OCI-LY7 (cell line): ENCODE results near the gene INSL6. TPM values are rescaled to one million over a fixed set of nuclear protein-coding genes. Genes with fewer than 3 reads are reported as not detected.

ENCODE experiments used
- Bru-seq: library from RNA; stranded (reverse); fragments of 400-500 nt; gene quantifications from one replicate; lab custom pipeline; 2021; lab: Mats Ljungman, UMichigan
- BruChase-seq, 2 experiments: library from RNA; stranded (reverse); fragments of 400-500 nt; gene quantifications; one replicate each; lab custom pipeline; 2021; lab: Mats Ljungman, UMichigan
- BruUV-seq: library from RNA; stranded (reverse); fragments of 400-500 nt; replicated peaks from 2 replicates; lab custom pipeline; 2021; lab: Mats Ljungman, UMichigan
- CTCF ChIA-PET: fragments of 300-600 bp; sonication (Branson Sonifier 250); formaldehyde crosslinking; loops from one replicate; lab custom pipeline; 2022; ENCODE audit warnings: antibody characterized with exemption; ENCODE audit not compliant: unreplicated experiment; lab: Charles Lee
- POLR2A ChIA-PET: fragments of 300-600 bp; sonication (Branson Sonifier 250); formaldehyde crosslinking; loops from one replicate; lab custom pipeline; 2022; ENCODE audit warnings: antibody characterized with exemption; lab: Charles Lee
- DNase-seq: peaks from one replicate; pipeline ENCODE4 v3.0.0-alpha.2; 2015; ENCODE audit warnings: low spot score
- H2AFZ ChIP-seq: fragments of 200-600 bp; sonication (generic), shearing (Covaris generic); 2 replicates; pipeline ENCODE4 v1.6.1; 2014; ENCODE audit warnings: mild to moderate bottlenecking, antibody characterized with exemption, low read length, moderate library complexity
- H3K27ac ChIP-seq: fragments of 200-600 bp; sonication (generic); 2 replicates; pipeline ENCODE4 v1.5.1; 2014; ENCODE audit warnings: mixed run types, low read depth, mild to moderate bottlenecking, moderate library complexity, low read length, inconsistent platforms; ENCODE audit not compliant: poor library complexity, severe bottlenecking
- H3K36me3 ChIP-seq: fragments of 200-600 bp; sonication (generic); 2 replicates; pipeline ENCODE4 v1.6.1; 2014; ENCODE audit warnings: mild to moderate bottlenecking, antibody characterized with exemption, low read length, moderate library complexity, mixed read lengths; ENCODE audit not compliant: insufficient read depth
- H3K4me1 ChIP-seq: fragments of 200-600 bp; sonication (generic); 2 replicates; pipeline ENCODE4 v1.5.1; 2014; ENCODE audit warnings: mild to moderate bottlenecking, low read length; ENCODE audit not compliant: insufficient read depth, poor library complexity, severe bottlenecking
- H3K4me2 ChIP-seq: fragments of 200-600 bp; sonication (generic); 2 replicates; pipeline ENCODE4 v1.6.1; 2014; ENCODE audit warnings: mild to moderate bottlenecking, low read length
- H3K4me3 ChIP-seq: fragments of 200-600 bp; sonication (generic); 2 replicates; pipeline ENCODE4 v1.5.1; 2014; ENCODE audit warnings: mild to moderate bottlenecking, low read depth, low read length; ENCODE audit not compliant: poor library complexity, severe bottlenecking
- H3K79me2 ChIP-seq: fragments of 200-600 bp; sonication (generic); 2 replicates; pipeline ENCODE4 v1.6.1; 2016; ENCODE audit warnings: low read depth, mild to moderate bottlenecking, low read length, moderate library complexity, mixed read lengths; ENCODE audit not compliant: insufficient read depth
- H3K9me2 ChIP-seq: fragments of 200-600 bp; sonication (generic); 2 replicates; pipeline ENCODE4 v1.6.1; 2016; ENCODE audit warnings: mild to moderate bottlenecking, low read length, mixed read lengths; ENCODE audit not compliant: insufficient read depth
- H3K9me3 ChIP-seq: fragments of 200-600 bp; sonication (generic); 2 replicates; pipeline ENCODE4 v1.6.1; 2014; ENCODE audit warnings: mild to moderate bottlenecking, mixed run types, low read length, mixed read lengths
- H4K20me1 ChIP-seq: fragments of 200-600 bp; sonication (generic); 2 replicates; pipeline ENCODE4 v1.6.1; 2014; ENCODE audit warnings: mild to moderate bottlenecking, antibody characterized with exemption, low read length, moderate library complexity, mixed read lengths; ENCODE audit not compliant: insufficient read depth
- CTCF ChIP-seq: fragments of 200-600 bp; sonication (generic); conservative IDR thresholded peaks from 2 replicates; pipeline ENCODE4 v1.5.1; 2014; ENCODE audit warnings: mild to moderate bottlenecking, antibody characterized with exemption, low read length, moderate library complexity, mixed read lengths
- EZH2phosphoT487 ChIP-seq: fragments of 200-600 bp; sonication (generic); IDR thresholded peaks from 2 replicates; pipeline ENCODE4 v1.6.1; 2018; ENCODE audit warnings: low read depth, borderline replicate concordance, mild to moderate bottlenecking, mixed run types, antibody characterized with exemption, low read length, moderate library complexity, mixed read lengths
- intact Hi-C: fragments of 100-400 bp; cut with micrococcal nuclease; formaldehyde crosslinking; loops from one replicate; pipeline ENCODE4 v1.10.0; 2022; ENCODE audit not compliant: unreplicated experiment
- long read RNA-seq: library from polyadenylated mRNA; stranded (forward); transcript quantifications from one replicate; pipeline ENCODE4 v2.0.0, GENCODE V29; 2022
- total RNA-seq, 2 experiments: library from RNA; depleted of rRNA in 1 of 2; stranded (reverse); fragments of >200 nt in 1 of 2; shearing (Covaris generic) in 1 of 2; gene quantifications; 2 replicates each; pipeline ENCODE4 v1.2.3, GENCODE V29; 2014 to 2022

INSL6 gene
- not detected in 2 replicates for total RNA-seq (2014; rRNA removed; shearing (Covaris generic))
- total RNA-seq (2022), result not detected in 2 replicates
- percentile 2 among the genes with signal in this experiment for Bru-seq, nascent RNA
- BruChase-seq, experiment 1, labeled RNA remaining after a 6-hour chase, result not detected
- not detected for BruChase-seq, experiment 2, labeled RNA remaining after a 2-hour chase
- long read RNA-seq, partial matches to known transcripts, result 0 of 1 reads
- long read RNA-seq, other reads (novel, unspliced or antisense), result 1 of 1 reads

- H3K4me1 ChIP-seq, result no peaks in the 10 kb centered on the region
- ChIA-PET CTCF (no interaction called here), POLR2A (no interaction called here)
- intact Hi-C loops, result no loop called here
- H3K79me2 ChIP-seq, result no peaks in the 10 kb centered on the region
- no peak for DNase-seq
- no peak within 1 kb of the TSS for H2AFZ ChIP-seq
- BruUV-seq, result no TSS peak
- no peak within 1 kb of the TSS for H3K27ac ChIP-seq
- H3K4me2 ChIP-seq, result no peak within 1 kb of the TSS; the same call in 1 of the 2 replicates
- H3K36me3 ChIP-seq, result no peaks in the 10 kb centered on the region
- H3K4me3 ChIP-seq, result no peak within 1 kb of the TSS
- H3K9me3 ChIP-seq, result no peaks in the 10 kb centered on the region
- TF ChIP-seq CTCF, result no peak
- TF ChIP-seq EZH2phosphoT487, result no peak
- no peaks in the 10 kb centered on the region for H4K20me1 ChIP-seq
- H3K9me2 ChIP-seq, result no peaks in the 10 kb centered on the region
These were observed at the start of gene INSL6 for GRCh38 chr9:5185220-5185840. Gene INSL6, minus strand, starts transcription at chr9:5185639. Its CDS starts 37 bp downstream, at chr9:5185602.

- Histone ChIP-seq H3K36me3 (no peaks in the 10 kb centered on the region), H3K9me2 (no peaks in the 10 kb centered on the region), H2AFZ (no peak within 1 kb of the TSS), H3K27ac (no peak within 1 kb of the TSS), H4K20me1 (no peaks in the 10 kb centered on the region), H3K4me1 (no peaks in the 10 kb centered on the region), H3K9me3 (no peaks in the 10 kb centered on the region), H3K79me2 (no peaks in the 10 kb centered on the region), H3K4me2 (no peak within 1 kb of the TSS), H3K4me3 (no peak within 1 kb of the TSS)
- TF ChIP-seq EZH2phosphoT487 (no peak), CTCF (no peak)
- no TSS peak for BruUV-seq
- intact Hi-C loops, result no loop called here
- CTCF ChIA-PET, result no interaction called here
- POLR2A ChIA-PET, result interaction anchor here (0.6 kb wide), 1 partner anchor 35 kb away, joined by 3 read pairs; no protein-coding TSS in a partner anchor
- DNase-seq, result no peak
These were observed 45.8 kb upstream of the INSL6 start, which contains the start of gene INSL4 for GRCh38 chr9:5231212-5231611. Gene INSL4, plus strand, starts transcription at chr9:5231419. Its CDS starts 105 bp downstream, at chr9:5231524.
